ENCODE data around the gene ICA1L.
A peak's percentile ranks its signal among the peaks of the same experiment; 100 is the strongest.

The ICA1L gene

DNA sequence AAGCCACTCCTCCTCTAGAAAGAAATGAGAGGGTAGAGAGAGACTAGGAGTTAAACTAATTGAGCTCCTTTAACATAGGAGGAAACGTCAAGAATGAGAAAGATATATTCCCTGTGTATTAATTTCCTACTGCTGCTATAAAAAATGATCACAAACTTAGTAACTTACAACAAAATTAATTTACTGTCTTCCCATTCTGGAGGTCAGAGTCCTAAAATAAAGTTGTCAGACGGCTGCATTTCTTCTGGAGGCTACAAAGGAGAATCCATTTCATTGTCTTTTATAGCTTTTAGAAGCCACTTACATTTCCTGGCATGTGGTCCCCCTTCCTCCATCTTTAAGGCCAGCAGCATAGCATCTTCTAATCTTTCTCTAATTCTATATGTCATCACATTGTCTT, 26.9 kb downstream of the ICA1L start:
- no peaks in the 10 kb centered on the region for H3K27me3 ChIP-seq (ENCODE audit: low read depth, low read length)
- H3K4me2 ChIP-seq (ENCODE audit: low read length): no peak overlapping the region
- peaks cover 19% of the 10 kb centered on the region for H3K4me1 ChIP-seq (ENCODE audit: low read length)
- no peak overlapping the region for H3K9ac ChIP-seq (ENCODE audit: low read length)
- H3K9me3 ChIP-seq (ENCODE audit: insufficient read depth, low read length): peaks cover 17% of the 10 kb centered on the region
- H2AFZ ChIP-seq (ENCODE audit: low read depth, low read length): no peak overlapping the region
- no peak overlapping the region for H3K4me3 ChIP-seq (ENCODE audit: low read length)
- H3K36me3 ChIP-seq (replicated peaks; ENCODE audit: low read depth, low read length): peaks cover 21% of the 10 kb centered on the region
- H3K79me2 ChIP-seq (ENCODE audit: low read length): no peaks in the 10 kb centered on the region
- TF ChIP-seq EZH2phosphoT487 (IDR thresholded peaks at IDR 0.05; ENCODE audit: low read depth): no peak
- TF ChIP-seq, protein P1, sequence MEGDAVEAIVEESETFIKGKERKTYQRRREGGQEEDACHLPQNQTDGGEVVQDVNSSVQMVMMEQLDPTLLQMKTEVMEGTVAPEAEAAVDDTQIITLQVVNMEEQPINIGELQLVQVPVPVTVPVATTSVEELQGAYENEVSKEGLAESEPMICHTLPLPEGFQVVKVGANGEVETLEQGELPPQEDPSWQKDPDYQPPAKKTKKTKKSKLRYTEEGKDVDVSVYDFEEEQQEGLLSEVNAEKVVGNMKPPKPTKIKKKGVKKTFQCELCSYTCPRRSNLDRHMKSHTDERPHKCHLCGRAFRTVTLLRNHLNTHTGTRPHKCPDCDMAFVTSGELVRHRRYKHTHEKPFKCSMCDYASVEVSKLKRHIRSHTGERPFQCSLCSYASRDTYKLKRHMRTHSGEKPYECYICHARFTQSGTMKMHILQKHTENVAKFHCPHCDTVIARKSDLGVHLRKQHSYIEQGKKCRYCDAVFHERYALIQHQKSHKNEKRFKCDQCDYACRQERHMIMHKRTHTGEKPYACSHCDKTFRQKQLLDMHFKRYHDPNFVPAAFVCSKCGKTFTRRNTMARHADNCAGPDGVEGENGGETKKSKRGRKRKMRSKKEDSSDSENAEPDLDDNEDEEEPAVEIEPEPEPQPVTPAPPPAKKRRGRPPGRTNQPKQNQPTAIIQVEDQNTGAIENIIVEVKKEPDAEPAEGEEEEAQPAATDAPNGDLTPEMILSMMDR (IDR thresholded peaks at IDR 0.05; ENCODE audit: low read depth, low read length): no peak
- no peak overlapping the region for H3K27ac ChIP-seq (ENCODE audit: low read length)
- H4K20me1 ChIP-seq (ENCODE audit: insufficient read depth, low read length): no peaks in the 10 kb centered on the region

GRCh38 chr2:202842690-202843089, 28.9 kb downstream of the ICA1L start:
- H3K9me3 ChIP-seq (ENCODE audit: insufficient read depth, low read length): peaks cover 17% of the 10 kb centered on the region
- TF ChIP-seq EZH2phosphoT487 (IDR thresholded peaks at IDR 0.05; ENCODE audit: low read depth): no peak
- TF ChIP-seq, protein P1 (IDR thresholded peaks at IDR 0.05; ENCODE audit: low read depth, low read length): no peak
- no peaks in the 10 kb centered on the region for H3K79me2 ChIP-seq (ENCODE audit: low read length)
- no peak overlapping the region for H3K27ac ChIP-seq (ENCODE audit: low read length)
- H3K27me3 ChIP-seq (ENCODE audit: low read depth, low read length): no peaks in the 10 kb centered on the region
- no peak overlapping the region for H3K4me2 ChIP-seq (ENCODE audit: low read length)
- no peak overlapping the region for H3K9ac ChIP-seq (ENCODE audit: low read length)
- H2AFZ ChIP-seq (ENCODE audit: low read depth, low read length): no peak overlapping the region
- peaks cover 1% of the 10 kb centered on the region for H3K4me1 ChIP-seq (ENCODE audit: low read length)
- H4K20me1 ChIP-seq (ENCODE audit: insufficient read depth, low read length): no peaks in the 10 kb centered on the region
- H3K36me3 ChIP-seq (replicated peaks; ENCODE audit: low read depth, low read length): peaks cover 21% of the 10 kb centered on the region
- no peak overlapping the region for H3K4me3 ChIP-seq (ENCODE audit: low read length)

- no peaks in the 10 kb centered on the region for H3K4me1 ChIP-seq (ENCODE audit: low read length)
- no peak overlapping the region for H3K4me3 ChIP-seq (ENCODE audit: low read length)
- H2AFZ ChIP-seq (ENCODE audit: low read depth, low read length): no peak overlapping the region
- H4K20me1 ChIP-seq (ENCODE audit: insufficient read depth, low read length): no peaks in the 10 kb centered on the region
- no peaks in the 10 kb centered on the region for H3K27me3 ChIP-seq (ENCODE audit: low read depth, low read length)
- TF ChIP-seq EZH2phosphoT487 (IDR thresholded peaks at IDR 0.05; ENCODE audit: low read depth): no peak
- TF ChIP-seq, protein P1 (IDR thresholded peaks at IDR 0.05; ENCODE audit: low read depth, low read length): no peak
- H3K9me3 ChIP-seq (ENCODE audit: insufficient read depth, low read length): peaks cover 17% of the 10 kb centered on the region
- no peaks in the 10 kb centered on the region for H3K79me2 ChIP-seq (ENCODE audit: low read length)
- H3K36me3 ChIP-seq (replicated peaks; ENCODE audit: low read depth, low read length): peaks cover 21% of the 10 kb centered on the region
- no peak overlapping the region for H3K27ac ChIP-seq (ENCODE audit: low read length)
- no peak overlapping the region for H3K9ac ChIP-seq (ENCODE audit: low read length)
- no peak overlapping the region for H3K4me2 ChIP-seq (ENCODE audit: low read length)
These were observed 30.3 kb downstream of the ICA1L start for GRCh38 chr2:202841090-202841867.

- H3K4me3 ChIP-seq (ENCODE audit: low read length): peak overlapping the region; percentile 57
- no peaks in the 10 kb centered on the region for H3K79me2 ChIP-seq (ENCODE audit: low read length)
These were observed 40.0 kb downstream of the ICA1L start for GRCh38 chr2:202831242-202832220.

More at GRCh38 chr2:202831242-202832220, 40.0 kb downstream of the ICA1L start:
- Histone ChIP-seq H4K20me1 (ENCODE audit: insufficient read depth, low read length) (no peaks in the 10 kb centered on the region), H3K4me1 (ENCODE audit: low read length) (peaks cover 12% of the 10 kb centered on the region), H3K27ac (ENCODE audit: low read length) (no peak overlapping the region), H3K9me3 (ENCODE audit: insufficient read depth, low read length) (no peaks in the 10 kb centered on the region), H2AFZ (ENCODE audit: low read depth, low read length) (peak overlapping the region; percentile 47; the same call in 1 of the 2 replicates), H3K27me3 (ENCODE audit: low read depth, low read length) (no peaks in the 10 kb centered on the region), H3K36me3 (replicated peaks; ENCODE audit: low read depth, low read length) (no peaks in the 10 kb centered on the region), H3K4me2 (ENCODE audit: low read length) (peak overlapping the region; percentile 72), H3K9ac (ENCODE audit: low read length) (peak overlapping the region; percentile 18; the same call in 1 of the 2 replicates)
- TF ChIP-seq, protein P1 (IDR thresholded peaks at IDR 0.05; ENCODE audit: low read depth, low read length): peak; percentile 93
- TF ChIP-seq EZH2phosphoT487 (IDR thresholded peaks at IDR 0.05; ENCODE audit: low read depth): no peak
